WTC11 (cell line): ENCODE data around the gene GNAL.

Source experiments
- CDX4 ChIP-seq: fragments of 250-450 bp; sonication (Bioruptor Pico); IDR thresholded peaks from 2 replicates; pipeline ENCODE4 v1.9.0; 2021; ENCODE audit warnings: moderate library complexity, mild to moderate bottlenecking, inconsistent platforms, borderline replicate concordance
- CTCF ChIP-seq: fragments of 200-600 bp; IDR thresholded peaks from 2 replicates; pipeline ENCODE4 v1.8.0; 2022; ENCODE audit warnings: antibody characterized with exemption
- IRF1 ChIP-seq: sonication (generic); formaldehyde crosslinking; IDR thresholded peaks from 2 replicates; pipeline ENCODE4 v1.8.0; 2023; ENCODE audit warnings: missing genetic modification reagents
- MXD4 ChIP-seq: fragments of 250-450 bp; sonication (Bioruptor Pico); IDR thresholded peaks from 2 replicates; pipeline ENCODE4 v1.8.0; 2021; ENCODE audit warnings: mild to moderate bottlenecking, moderate library complexity, borderline replicate concordance
- NFYB ChIP-seq: sonication (generic); formaldehyde crosslinking; conservative IDR thresholded peaks from 2 replicates; pipeline ENCODE4 v1.8.0; 2022; ENCODE audit warnings: low read depth, missing genetic modification reagents
- PRRX2 ChIP-seq: fragments of 250-450 bp; sonication (Bioruptor Pico); IDR thresholded peaks from 2 replicates; pipeline ENCODE4 v1.8.0; 2021; ENCODE audit warnings: mild to moderate bottlenecking
- SP1 ChIP-seq: sonication (generic); formaldehyde crosslinking; conservative IDR thresholded peaks from 2 replicates; pipeline ENCODE4 v1.8.1; 2022; ENCODE audit warnings: missing genetic modification reagents
- ZNF317 ChIP-seq: sonication (generic); formaldehyde crosslinking; IDR thresholded peaks from 2 replicates; pipeline ENCODE4 v1.8.1; 2023; ENCODE audit warnings: low read depth, mild to moderate bottlenecking, moderate library complexity, missing genetic modification reagents, borderline replicate concordance
- ZNF416 ChIP-seq: fragments of 250-450 bp; sonication (Bioruptor Pico); IDR thresholded peaks from 2 replicates; pipeline ENCODE4 v1.9.0; 2021; ENCODE audit warnings: mild to moderate bottlenecking, inconsistent platforms
- ZNF423 ChIP-seq: fragments of 250-450 bp; sonication (Bioruptor Pico); IDR thresholded peaks from 2 replicates; pipeline ENCODE4 v2.1.2; 2022; ENCODE audit warnings: mild to moderate bottlenecking, moderate library complexity
- TF ChIP-seq, protein P1 (sequence below): sonication (generic); formaldehyde crosslinking; IDR thresholded peaks from 2 replicates; pipeline ENCODE4 v1.8.0; 2022; ENCODE audit warnings: mild to moderate bottlenecking, missing genetic modification reagents
- TF ChIP-seq, protein P2 (sequence below): sonication (generic); formaldehyde crosslinking; IDR thresholded peaks from 2 replicates; pipeline ENCODE4 v1.8.1; 2022; ENCODE audit warnings: low read depth, missing genetic modification reagents, borderline replicate concordance
- TF ChIP-seq, protein P3 (sequence below): sonication (generic); formaldehyde crosslinking; IDR thresholded peaks from 2 replicates; pipeline ENCODE4 v1.8.1; 2023; ENCODE audit warnings: mild to moderate bottlenecking, missing genetic modification reagents, moderate library complexity
- TF ChIP-seq, protein P4 (sequence below): sonication (generic); formaldehyde crosslinking; IDR thresholded peaks from 2 replicates; pipeline ENCODE4 v1.8.1; 2022; ENCODE audit warnings: mild to moderate bottlenecking, moderate library complexity, missing genetic modification reagents

GRCh38 chr18:11901826-11902438 lies 212.9 kb downstream of the GNAL start:
- TF ChIP-seq MXD4 (no peak), PRRX2 (CRISPR knock-in tag) (no peak), IRF1 (CRISPR knock-in tag) (no peak), CTCF (no peak), ZNF416 (CRISPR knock-in tag) (no peak), CDX4 (CRISPR knock-in tag) (no peak), ZNF423 (CRISPR knock-in tag) (no peak), ZNF317 (no peak), SP1 (CRISPR knock-in tag) (no peak), NFYB (CRISPR knock-in tag) (no peak)
- TF ChIP-seq, protein P1, sequence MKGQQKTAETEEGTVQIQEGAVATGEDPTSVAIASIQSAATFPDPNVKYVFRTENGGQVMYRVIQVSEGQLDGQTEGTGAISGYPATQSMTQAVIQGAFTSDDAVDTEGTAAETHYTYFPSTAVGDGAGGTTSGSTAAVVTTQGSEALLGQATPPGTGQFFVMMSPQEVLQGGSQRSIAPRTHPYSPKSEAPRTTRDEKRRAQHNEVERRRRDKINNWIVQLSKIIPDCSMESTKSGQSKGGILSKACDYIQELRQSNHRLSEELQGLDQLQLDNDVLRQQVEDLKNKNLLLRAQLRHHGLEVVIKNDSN (CRISPR knock-in tag), result no peak
- TF ChIP-seq, protein P2, sequence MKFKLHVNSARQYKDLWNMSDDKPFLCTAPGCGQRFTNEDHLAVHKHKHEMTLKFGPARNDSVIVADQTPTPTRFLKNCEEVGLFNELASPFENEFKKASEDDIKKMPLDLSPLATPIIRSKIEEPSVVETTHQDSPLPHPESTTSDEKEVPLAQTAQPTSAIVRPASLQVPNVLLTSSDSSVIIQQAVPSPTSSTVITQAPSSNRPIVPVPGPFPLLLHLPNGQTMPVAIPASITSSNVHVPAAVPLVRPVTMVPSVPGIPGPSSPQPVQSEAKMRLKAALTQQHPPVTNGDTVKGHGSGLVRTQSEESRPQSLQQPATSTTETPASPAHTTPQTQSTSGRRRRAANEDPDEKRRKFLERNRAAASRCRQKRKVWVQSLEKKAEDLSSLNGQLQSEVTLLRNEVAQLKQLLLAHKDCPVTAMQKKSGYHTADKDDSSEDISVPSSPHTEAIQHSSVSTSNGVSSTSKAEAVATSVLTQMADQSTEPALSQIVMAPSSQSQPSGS (CRISPR knock-in tag), result no peak
- TF ChIP-seq, protein P3, sequence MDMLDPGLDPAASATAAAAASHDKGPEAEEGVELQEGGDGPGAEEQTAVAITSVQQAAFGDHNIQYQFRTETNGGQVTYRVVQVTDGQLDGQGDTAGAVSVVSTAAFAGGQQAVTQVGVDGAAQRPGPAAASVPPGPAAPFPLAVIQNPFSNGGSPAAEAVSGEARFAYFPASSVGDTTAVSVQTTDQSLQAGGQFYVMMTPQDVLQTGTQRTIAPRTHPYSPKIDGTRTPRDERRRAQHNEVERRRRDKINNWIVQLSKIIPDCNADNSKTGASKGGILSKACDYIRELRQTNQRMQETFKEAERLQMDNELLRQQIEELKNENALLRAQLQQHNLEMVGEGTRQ (CRISPR knock-in tag), result no peak
- TF ChIP-seq, protein P4, sequence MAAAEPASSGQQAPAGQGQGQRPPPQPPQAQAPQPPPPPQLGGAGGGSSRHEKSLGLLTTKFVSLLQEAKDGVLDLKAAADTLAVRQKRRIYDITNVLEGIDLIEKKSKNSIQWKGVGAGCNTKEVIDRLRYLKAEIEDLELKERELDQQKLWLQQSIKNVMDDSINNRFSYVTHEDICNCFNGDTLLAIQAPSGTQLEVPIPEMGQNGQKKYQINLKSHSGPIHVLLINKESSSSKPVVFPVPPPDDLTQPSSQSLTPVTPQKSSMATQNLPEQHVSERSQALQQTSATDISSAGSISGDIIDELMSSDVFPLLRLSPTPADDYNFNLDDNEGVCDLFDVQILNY (CRISPR knock-in tag), result no peak
